Vagina (tissue), 2 donors: Measurements from ENCODE around the gene FAM124A. TPM values are rescaled to one million over a fixed set of nuclear protein-coding genes. Genes with fewer than 3 reads are reported as not detected.
"Not testable (repeated sequence)": the region's sequence is repeated elsewhere in the genome, so short reads cannot be mapped to it uniquely, and the experiment has no call there.

Source experiments
- DNase-seq, 2 donors: peaks; one replicate each; pipeline ENCODE4 v3.0.0-alpha.2; 2017; ENCODE audit errors: extremely low spot score in 2 of 2
- H3K27ac ChIP-seq: fragments of 200-600 bp; sonication (generic); one replicate; pipeline ENCODE4 v1.5.1; 2019
- H3K27me3 ChIP-seq: fragments of 200-600 bp; sonication (generic); one replicate; pipeline ENCODE4 v1.5.1; 2019
- H3K36me3 ChIP-seq, 2 donors: fragments of 200-600 bp; sonication (generic); one replicate each; pipeline ENCODE4 v1.5.1; 2017 to 2019
- H3K4me1 ChIP-seq: fragments of 200-600 bp; sonication (generic); one replicate; pipeline ENCODE4 v1.5.1; 2019
- H3K4me3 ChIP-seq, 2 donors: fragments of 200-600 bp; sonication (generic); 1 replicate in 1 of 2; 2 replicates in 1 of 2; pipeline ENCODE4 v1.5.1; 2016 to 2019
- H3K9me3 ChIP-seq: fragments of 200-600 bp; sonication (generic); one replicate; pipeline ENCODE4 v1.5.1; 2019
- POLR2A ChIP-seq, 2 donors: fragments of 450-650 bp; IDR thresholded peaks; one replicate each; pipeline ENCODE4 v1.6.1; 2017; ENCODE audit warnings: antibody characterized with exemption in 2 of 2, mild to moderate bottlenecking in 2 of 2, moderate library complexity in 2 of 2
- POLR2AphosphoS5 ChIP-seq, 2 donors: sonication (generic); formaldehyde crosslinking; IDR thresholded peaks; one replicate each; pipeline ENCODE4 v1.9.0; 2017; ENCODE audit warnings: antibody characterized with exemption in 2 of 2, mild to moderate bottlenecking in 2 of 2, low read depth in 1 of 2; ENCODE audit not compliant: insufficient read depth in 1 of 2
- intact Hi-C: fragments of 100-400 bp; cut with DNase I; formaldehyde crosslinking; loops from one replicate; pipeline ENCODE4 v1.15.1; 2023
- total RNA-seq: library from RNA; depleted of rRNA; stranded (reverse); fragments of >200 nt; gene quantifications from one replicate; pipeline ENCODE4 v1.2.3, GENCODE V29; 2016
- TF ChIP-seq, protein P1 (sequence below), 3 experiments: fragments of 450-650 bp in 2 of 3; fragments of 200-600 bp in 1 of 3; sonication (generic) in 1 of 3; IDR thresholded peaks; one replicate each; pipeline ENCODE4 v1.5.1; 2017 to 2019; ENCODE audit warnings: antibody characterized with exemption in 3 of 3, mild to moderate bottlenecking in 2 of 3, moderate library complexity in 2 of 3

FAM124A gene
- total RNA-seq, 1 donor from 2014 or later = 5.4 TPM

DNA sequence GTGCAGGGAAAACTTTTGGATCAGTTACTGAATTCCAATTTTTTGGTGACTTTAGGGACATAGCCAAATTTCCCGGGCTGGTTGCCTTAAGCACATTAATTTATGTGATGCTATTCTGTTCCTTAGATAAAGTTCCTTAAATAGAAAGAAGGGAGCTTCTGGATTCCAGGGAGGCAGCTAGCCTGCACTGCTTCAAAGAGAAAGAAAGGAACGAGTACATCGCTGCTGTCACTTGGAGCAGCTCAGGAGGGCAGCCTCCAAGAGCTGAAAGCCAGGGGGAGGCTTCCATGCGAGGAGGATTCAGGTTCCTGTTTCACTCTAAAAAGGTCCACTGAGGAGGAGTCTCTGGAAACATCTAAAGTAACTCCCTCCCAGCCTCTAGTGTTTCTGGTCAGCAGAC, 55.7 kb downstream of the FAM124A start:
- H3K9me3 ChIP-seq = no peaks in the 10 kb centered on the region
- H3K4me3 ChIP-seq = no peak overlapping the region
- no peaks in the 10 kb centered on the region for H3K36me3 ChIP-seq
- H3K4me1 ChIP-seq = no peaks in the 10 kb centered on the region
- no peaks in the 10 kb centered on the region for H3K27me3 ChIP-seq
- no peak overlapping the region for H3K27ac ChIP-seq
- intact Hi-C loops = no loop called here
- TF ChIP-seq, protein P1, sequence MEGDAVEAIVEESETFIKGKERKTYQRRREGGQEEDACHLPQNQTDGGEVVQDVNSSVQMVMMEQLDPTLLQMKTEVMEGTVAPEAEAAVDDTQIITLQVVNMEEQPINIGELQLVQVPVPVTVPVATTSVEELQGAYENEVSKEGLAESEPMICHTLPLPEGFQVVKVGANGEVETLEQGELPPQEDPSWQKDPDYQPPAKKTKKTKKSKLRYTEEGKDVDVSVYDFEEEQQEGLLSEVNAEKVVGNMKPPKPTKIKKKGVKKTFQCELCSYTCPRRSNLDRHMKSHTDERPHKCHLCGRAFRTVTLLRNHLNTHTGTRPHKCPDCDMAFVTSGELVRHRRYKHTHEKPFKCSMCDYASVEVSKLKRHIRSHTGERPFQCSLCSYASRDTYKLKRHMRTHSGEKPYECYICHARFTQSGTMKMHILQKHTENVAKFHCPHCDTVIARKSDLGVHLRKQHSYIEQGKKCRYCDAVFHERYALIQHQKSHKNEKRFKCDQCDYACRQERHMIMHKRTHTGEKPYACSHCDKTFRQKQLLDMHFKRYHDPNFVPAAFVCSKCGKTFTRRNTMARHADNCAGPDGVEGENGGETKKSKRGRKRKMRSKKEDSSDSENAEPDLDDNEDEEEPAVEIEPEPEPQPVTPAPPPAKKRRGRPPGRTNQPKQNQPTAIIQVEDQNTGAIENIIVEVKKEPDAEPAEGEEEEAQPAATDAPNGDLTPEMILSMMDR (IDR thresholded peaks at IDR 0.05) = no peak
- TF ChIP-seq POLR2AphosphoS5 (IDR thresholded peaks at IDR 0.05; ENCODE audit: insufficient read depth in 1 of 2, low read depth in 1 of 2) (peak in 1 of 2 donors; percentile 16), POLR2A (IDR thresholded peaks at IDR 0.05) (no peak)
- no peak for DNase-seq

DNA sequence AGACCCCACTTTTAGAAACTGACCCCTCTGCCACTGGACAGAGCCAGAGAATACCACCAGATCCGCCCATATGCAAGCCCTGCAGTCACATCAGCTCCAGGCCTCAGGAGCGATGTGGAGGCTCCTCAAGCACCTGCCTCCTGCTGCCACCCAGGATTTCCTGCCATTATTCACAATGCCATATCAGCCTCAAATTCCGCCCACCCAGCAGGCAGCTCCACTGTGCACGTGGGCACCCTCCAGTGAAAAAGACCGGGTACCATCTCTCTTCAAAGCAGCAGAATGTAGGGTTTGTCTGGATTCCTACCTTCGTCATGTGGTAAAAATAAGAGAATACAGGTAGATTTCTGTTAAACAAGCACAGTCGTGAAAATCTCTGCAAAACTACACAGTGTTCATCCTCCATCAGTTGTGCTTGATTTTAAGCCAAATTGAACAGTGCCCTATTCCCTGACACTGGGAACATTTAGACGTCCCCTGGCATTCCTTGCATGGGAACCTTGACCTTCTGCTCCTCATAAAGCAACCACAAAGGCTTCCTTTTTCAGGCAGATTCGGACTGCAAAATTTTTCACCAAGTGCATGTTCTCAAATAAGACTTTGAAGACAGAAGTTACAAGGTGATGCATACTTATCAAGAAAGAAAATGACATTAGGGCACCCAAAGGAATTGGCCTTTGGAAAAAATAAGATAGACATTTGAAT, 56.4 kb downstream of the FAM124A start:
- Histone ChIP-seq H3K9me3 (no peaks in the 10 kb centered on the region), H3K36me3 (no peaks in the 10 kb centered on the region), H3K4me1 (no peaks in the 10 kb centered on the region), H3K27me3 (no peaks in the 10 kb centered on the region), H3K4me3 (no peak overlapping the region), H3K27ac (no peak overlapping the region)
- TF ChIP-seq, protein P1 (IDR thresholded peaks at IDR 0.05) = no peak
- no peak for TF ChIP-seq POLR2A (IDR thresholded peaks at IDR 0.05)
- no peak for TF ChIP-seq POLR2AphosphoS5 (IDR thresholded peaks at IDR 0.05; ENCODE audit: insufficient read depth in 1 of 2, low read depth in 1 of 2)
- DNase-seq = no peak
- intact Hi-C loops = no loop called here

DNA sequence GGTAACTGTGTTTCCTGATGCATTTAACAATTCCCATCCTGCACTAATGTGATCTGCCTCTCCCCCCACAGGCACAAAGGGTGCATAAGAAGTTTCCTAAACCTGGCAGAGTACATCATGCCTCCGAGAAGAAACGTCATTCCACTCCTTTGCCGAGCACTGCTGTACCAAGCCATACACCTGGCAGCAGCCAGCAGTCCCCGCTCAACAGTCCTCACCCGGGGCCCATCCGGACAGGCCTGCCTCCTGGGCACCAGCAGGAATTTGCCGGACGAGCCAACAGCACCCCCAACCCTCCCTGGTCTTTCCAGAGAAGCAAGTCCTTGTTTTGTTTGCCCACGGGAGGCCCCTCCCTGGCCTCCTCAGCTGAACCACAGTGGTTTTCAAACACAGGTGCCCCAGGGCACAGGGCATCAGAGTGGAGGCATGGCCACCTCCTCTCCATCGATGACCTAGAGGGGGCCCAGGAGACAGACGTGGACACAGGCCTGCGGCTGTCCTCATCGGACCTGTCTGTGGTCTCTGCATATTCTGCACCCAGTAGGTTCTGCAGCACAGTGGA, 58.3 kb downstream of the FAM124A start:
- Histone ChIP-seq H3K4me1 (no peaks in the 10 kb centered on the region), H3K27me3 (no peaks in the 10 kb centered on the region), H3K27ac (no peak overlapping the region), H3K36me3 (no peaks in the 10 kb centered on the region), H3K4me3 (no peak overlapping the region), H3K9me3 (no peaks in the 10 kb centered on the region)
- TF ChIP-seq POLR2A (IDR thresholded peaks at IDR 0.05) (no peak), POLR2AphosphoS5 (IDR thresholded peaks at IDR 0.05; ENCODE audit: insufficient read depth in 1 of 2, low read depth in 1 of 2) (no peak)
- TF ChIP-seq, protein P1 (IDR thresholded peaks at IDR 0.05) = no peak
- DNase-seq = no peak
- intact Hi-C loops = loop anchor here (5.0 to 10.0 kb wide), 2 partner anchors 128 to 156 kb away; no protein-coding TSS in a partner anchor

DNA sequence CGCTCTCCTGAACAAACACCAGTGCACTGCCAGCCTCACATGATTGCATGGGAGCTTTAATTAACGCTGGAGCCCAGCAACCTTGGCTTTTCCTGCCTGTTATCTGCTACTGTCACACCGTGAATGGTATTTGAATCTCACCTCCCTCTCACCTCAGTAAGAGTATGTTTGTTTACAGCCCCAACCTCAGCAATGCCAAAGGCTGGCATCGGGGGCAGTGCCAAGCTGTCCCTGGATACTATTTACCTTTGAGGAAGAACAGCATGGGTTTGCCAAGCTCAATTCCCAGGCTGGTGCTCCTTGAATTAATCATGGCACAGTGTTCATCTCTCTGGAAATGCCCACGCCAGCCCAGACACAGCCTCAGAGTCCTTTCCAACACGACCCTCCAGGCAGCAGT, 60.1 kb downstream of the FAM124A start:
- no peak overlapping the region for H3K4me3 ChIP-seq
- H3K27me3 ChIP-seq = no peaks in the 10 kb centered on the region
- H3K4me1 ChIP-seq = no peaks in the 10 kb centered on the region
- intact Hi-C loops = loop anchor here (5.0 to 10.0 kb wide), 2 partner anchors 130 to 158 kb away; no protein-coding TSS in a partner anchor
- DNase-seq = no peak
- no peaks in the 10 kb centered on the region for H3K36me3 ChIP-seq
- no peaks in the 10 kb centered on the region for H3K9me3 ChIP-seq
- TF ChIP-seq, protein P1 (IDR thresholded peaks at IDR 0.05) = no peak
- TF ChIP-seq POLR2A (IDR thresholded peaks at IDR 0.05) (no peak), POLR2AphosphoS5 (IDR thresholded peaks at IDR 0.05; ENCODE audit: insufficient read depth in 1 of 2, low read depth in 1 of 2) (no peak)
- no peak overlapping the region for H3K27ac ChIP-seq

DNA sequence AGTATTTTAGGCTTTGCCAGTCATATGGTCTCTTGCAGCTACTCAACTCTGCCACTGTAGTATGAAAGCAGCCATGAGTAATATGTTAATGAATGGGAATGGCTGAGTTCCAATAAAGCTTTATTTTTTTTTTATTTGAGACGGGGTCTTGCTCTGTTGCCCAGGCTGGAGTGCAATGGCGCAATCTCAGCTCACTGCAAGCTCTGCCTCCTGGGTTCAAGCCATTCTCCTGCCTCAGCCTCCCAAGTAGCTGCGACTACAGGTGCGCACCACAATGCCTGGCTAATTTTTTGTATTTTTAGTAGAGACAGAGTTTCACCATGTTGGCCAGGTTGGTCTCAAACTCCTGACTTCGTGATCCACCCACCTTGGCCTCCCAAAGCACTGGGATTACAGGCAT, 60.7 kb downstream of the FAM124A start:
- H3K9me3 ChIP-seq, H3K4me3 ChIP-seq, DNase-seq, H3K4me1 ChIP-seq, H3K27me3 ChIP-seq, H3K36me3 ChIP-seq, H3K27ac ChIP-seq: not testable (repeated sequence)
- intact Hi-C loops = loop anchor here (5.0 to 10.0 kb wide), 2 partner anchors 131 to 158 kb away; no protein-coding TSS in a partner anchor
